Activated T-cell treated with anti-CD3 and anti-CD28 coated beads, Interleukin-2, amount 50 U/mL, for 72 hours (primary cell): ENCODE measurements around the gene PRR18. TPM values are rescaled to one million over a fixed set of nuclear protein-coding genes. Genes with fewer than 3 reads are reported as not detected.

ENCODE experiments used
- ATAC-seq, 2 donors: fragments of 150-1000 bp; cut with Tn5 transposase; replicated peaks in 1 of 2; 2 replicates each; pipeline ENCODE4 v1.10.0; 2021; ENCODE audit warnings: moderate library complexity in 2 of 2, mild to moderate bottlenecking in 1 of 2
- DNase-seq, 2 donors: peaks; one replicate each; pipeline ENCODE4 v3.0.0; 2021 to 2022; ENCODE audit warnings: mixed read lengths in 1 of 2
- H3K27ac Mint-ChIP-seq: one replicate; pipeline ENCODE4 v1.8.0; 2022; ENCODE audit warnings: mild to moderate bottlenecking, moderate library complexity, mixed read lengths
- H3K27me3 Mint-ChIP-seq: one replicate; pipeline ENCODE4 v1.8.0; 2022; ENCODE audit warnings: low read depth, mixed read lengths
- H3K36me3 Mint-ChIP-seq, 2 donors: one replicate each; pipeline ENCODE4 v1.8.0; 2022; ENCODE audit warnings: mixed read lengths in 2 of 2, mild to moderate bottlenecking in 1 of 2; ENCODE audit not compliant: insufficient read depth in 2 of 2
- H3K4me1 Mint-ChIP-seq: one replicate; pipeline ENCODE4 v1.8.0; 2022; ENCODE audit warnings: low read depth, mixed read lengths
- H3K4me3 Mint-ChIP-seq, 2 donors: one replicate each; pipeline ENCODE4 v1.8.0; 2022; ENCODE audit warnings: mild to moderate bottlenecking in 2 of 2, mixed read lengths in 2 of 2, moderate library complexity in 2 of 2
- H3K9me3 Mint-ChIP-seq, 2 donors: one replicate each; pipeline ENCODE4 v1.8.0; 2022; ENCODE audit warnings: mixed read lengths in 2 of 2
- total RNA-seq, 2 donors: library from RNA; stranded (reverse); gene quantifications; one replicate each; pipeline ENCODE4 v1.2.3, GENCODE V29; 2022

PRR18 gene
- total RNA-seq, 2 donors from 2014 or later = 0.07 TPM; not detected in 1

GRCh38 chr6:166308769-166309589 lies 787 bp upstream of the PRR18 start:
- Mint-ChIP-seq H3K36me3 (no peaks in the 10 kb centered on the region), H3K4me1 (peaks cover 5% of the 10 kb centered on the region), H3K4me3 (peak overlapping the region; percentile 49 to 69), H3K9me3 (no peaks in the 10 kb centered on the region), H3K27me3 (peaks cover 40% of the 10 kb centered on the region), H3K27ac (no peak overlapping the region)
- ATAC-seq = no peak
- no peak for DNase-seq

DNA sequence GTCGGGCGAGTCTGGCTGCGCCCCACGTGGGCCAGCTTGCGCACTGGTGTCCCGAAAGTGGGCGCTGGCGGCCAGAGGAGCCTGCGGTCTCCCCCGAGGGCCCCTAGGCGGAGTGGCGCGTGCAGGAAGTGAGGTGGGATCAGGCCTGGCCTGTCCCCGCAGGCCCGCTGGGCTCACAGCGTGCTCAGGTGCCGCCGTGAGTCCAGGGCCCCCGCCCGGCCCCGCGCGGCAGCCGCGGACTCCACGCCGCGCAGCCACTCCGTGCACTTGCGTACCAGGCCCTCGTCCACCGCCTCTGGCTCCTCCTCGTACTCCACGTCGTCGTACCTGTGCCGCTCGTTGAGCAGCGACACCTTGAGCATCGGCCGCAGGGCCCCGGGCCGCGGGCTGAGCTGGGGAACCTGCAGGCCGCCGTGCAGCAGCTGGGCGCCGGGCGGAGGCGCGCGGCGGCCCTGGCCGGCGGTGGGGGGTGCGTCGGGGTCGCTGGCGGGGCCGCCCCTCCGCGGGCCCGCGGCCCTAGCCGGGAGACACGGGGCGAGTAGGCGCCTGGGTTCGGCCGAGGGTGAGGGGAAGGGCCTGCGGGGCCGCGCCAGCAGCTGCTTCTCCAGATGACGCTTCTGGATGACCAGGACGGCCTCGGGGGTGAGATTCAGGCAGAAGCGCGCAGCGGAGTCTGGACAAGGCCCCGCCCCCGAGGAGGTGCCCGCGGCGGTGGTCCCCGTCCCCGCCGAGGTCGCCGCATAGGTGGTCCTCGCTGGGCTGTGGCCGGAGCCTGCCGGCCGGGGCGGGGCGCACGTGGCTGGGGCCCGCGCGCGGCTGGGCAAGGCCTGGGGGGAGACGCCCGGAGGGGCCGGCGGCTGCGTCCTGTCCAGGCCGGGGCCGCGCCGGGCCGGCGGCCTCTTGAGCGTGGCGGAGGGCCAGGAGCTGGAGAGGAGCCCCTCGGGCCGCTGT lies 835 bp downstream of the PRR18 start:
- Mint-ChIP-seq H3K27me3 (peaks cover 47% of the 10 kb centered on the region), H3K27ac (no peak overlapping the region), H3K4me3 (peak overlapping the region; percentile 54 to 74), H3K36me3 (no peaks in the 10 kb centered on the region), H3K9me3 (no peaks in the 10 kb centered on the region), H3K4me1 (peaks cover 5% of the 10 kb centered on the region)
- ATAC-seq (peak; percentile 59 to 61), DNase-seq (peak; percentile 19 to 27)

DNA sequence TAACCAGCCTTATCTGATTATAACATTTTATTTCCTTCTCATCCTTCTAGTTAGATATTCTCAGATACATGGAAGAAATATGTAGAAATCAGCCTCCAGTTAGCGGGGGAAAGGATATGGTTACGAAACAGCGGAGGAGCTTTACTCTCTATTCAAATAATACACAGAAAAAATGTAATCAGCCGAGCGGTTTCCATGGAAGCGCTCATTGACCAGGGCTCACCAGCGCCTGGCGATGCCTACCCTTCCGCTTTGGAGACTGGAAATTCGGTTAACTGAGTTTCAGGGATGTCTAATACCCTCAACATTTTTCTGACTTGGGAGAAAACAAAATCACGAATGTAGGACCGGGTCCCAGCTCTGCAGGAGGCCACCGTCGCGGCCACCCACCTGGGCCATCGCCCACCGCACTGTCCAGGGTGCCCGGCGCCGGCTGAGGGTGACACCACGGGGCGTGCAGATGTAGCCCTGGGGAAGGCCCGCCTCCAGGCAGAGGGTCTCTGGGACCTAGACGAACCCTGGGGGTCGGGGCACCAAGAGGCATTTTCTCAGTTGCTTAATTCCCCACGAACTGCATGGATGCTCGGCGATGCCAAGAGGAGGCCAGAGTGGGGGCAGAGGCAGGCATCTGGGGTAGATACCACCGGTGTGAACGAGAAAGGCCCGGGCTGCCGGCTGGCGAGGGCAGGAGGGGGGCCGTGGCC lies 1.7 kb downstream of the PRR18 start:
- ATAC-seq (no peak), DNase-seq (no peak)
- Mint-ChIP-seq H3K27me3 (peaks cover 52% of the 10 kb centered on the region), H3K36me3 (no peaks in the 10 kb centered on the region), H3K4me1 (peaks cover 5% of the 10 kb centered on the region), H3K27ac (no peak overlapping the region), H3K9me3 (no peaks in the 10 kb centered on the region), H3K4me3 (peak overlapping the region; percentile 51 to 64)

DNA sequence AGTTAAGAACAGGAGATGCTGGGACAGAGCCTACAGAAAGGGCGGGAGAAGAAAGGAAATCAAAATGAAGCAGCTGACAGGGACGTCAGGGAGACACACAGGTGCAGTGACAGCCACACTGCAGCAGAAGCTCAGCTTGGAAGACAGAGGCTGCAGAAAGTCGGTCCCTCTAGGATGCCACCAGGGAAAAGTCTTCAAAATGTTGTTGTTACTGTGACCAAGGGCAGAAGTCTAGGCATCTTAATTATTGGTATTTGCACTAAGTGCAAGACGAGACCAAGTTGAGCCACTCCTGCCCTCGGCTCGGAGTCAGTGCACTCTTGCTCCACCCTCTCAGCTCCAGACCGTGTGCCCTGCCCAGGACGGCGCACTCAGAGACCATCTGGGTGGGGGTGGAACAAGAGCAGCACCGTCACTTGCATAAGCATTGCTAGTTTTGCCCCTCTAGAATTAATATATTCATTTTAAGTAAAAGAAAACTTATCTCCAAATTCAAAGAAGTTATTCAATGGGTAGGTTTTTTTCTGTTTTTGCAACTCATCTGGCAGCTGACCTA lies 2.6 kb downstream of the PRR18 start:
- H3K4me1 Mint-ChIP-seq = peaks cover 5% of the 10 kb centered on the region
- no peaks in the 10 kb centered on the region for H3K36me3 Mint-ChIP-seq
- peak overlapping the region in 1 of 2 donors; percentile 51 for H3K4me3 Mint-ChIP-seq
- no peak overlapping the region for H3K27ac Mint-ChIP-seq
- ATAC-seq = no peak
- H3K27me3 Mint-ChIP-seq = peaks cover 52% of the 10 kb centered on the region
- H3K9me3 Mint-ChIP-seq = no peaks in the 10 kb centered on the region
- no peak for DNase-seq

DNA sequence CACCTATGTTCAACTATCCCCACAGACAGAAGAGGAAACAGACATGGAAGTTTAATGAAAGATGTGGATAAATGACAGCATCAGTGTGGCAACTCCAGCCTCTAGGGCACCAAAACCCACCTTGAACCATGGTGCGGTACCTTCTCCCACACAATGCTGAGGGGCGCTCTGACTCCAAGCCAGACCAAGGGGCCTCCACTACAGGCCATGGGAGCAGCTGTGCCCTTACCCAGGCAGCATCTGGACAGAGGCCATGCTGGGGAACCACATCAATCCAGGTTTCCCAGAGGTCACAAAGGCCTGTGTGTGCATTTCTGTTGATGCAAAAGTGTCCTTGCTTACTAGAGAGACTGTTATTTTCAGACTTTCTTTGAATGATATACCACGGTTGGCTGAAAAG lies 4.1 kb downstream of the PRR18 start:
- Mint-ChIP-seq H3K9me3 (no peaks in the 10 kb centered on the region), H3K27me3 (peaks cover 43% of the 10 kb centered on the region), H3K4me1 (peaks cover 5% of the 10 kb centered on the region), H3K36me3 (no peaks in the 10 kb centered on the region), H3K27ac (no peak overlapping the region), H3K4me3 (no peak overlapping the region)
- no peak for ATAC-seq
- no peak for DNase-seq

GRCh38 chr6:166301611-166302529 lies 6.3 kb downstream of the PRR18 start:
- Mint-ChIP-seq H3K27me3 (peaks cover 52% of the 10 kb centered on the region), H3K36me3 (no peaks in the 10 kb centered on the region), H3K27ac (no peak overlapping the region), H3K4me3 (no peak overlapping the region), H3K4me1 (no peaks in the 10 kb centered on the region), H3K9me3 (no peaks in the 10 kb centered on the region)
- DNase-seq (no peak), ATAC-seq (no peak)

DNA sequence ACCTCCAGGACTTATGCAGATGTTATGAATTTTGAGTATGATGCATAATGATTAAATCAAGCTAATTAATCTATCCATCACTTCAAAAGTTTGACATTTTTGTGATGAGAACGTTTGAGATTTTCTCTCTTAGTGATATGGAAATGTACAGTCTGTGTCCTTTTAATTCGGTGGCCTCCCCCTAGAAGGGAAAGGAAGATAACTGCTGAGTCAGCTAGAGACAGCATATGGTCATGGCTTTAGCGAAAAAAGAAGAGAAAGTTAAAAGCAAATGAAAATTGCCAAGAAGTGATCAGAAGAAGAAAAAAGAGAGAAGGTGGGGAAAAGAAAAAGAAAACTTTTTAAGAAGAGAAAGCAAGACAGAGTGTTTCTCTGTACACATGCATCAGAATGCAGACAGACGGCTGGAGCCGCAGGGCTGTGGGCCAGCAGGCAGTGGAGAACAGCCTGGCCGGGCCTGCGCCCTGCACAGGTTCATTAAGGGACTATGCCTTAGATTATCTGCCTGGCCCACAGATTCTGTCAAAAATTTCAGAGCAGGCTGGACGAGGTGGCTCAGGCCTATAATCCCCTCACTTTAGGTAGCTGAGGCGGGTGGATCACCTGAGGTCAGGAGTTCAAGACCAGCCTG lies 7.7 kb downstream of the PRR18 start:
- no peak for ATAC-seq

GRCh38 chr6:166297606-166298005 lies 10.6 kb downstream of the PRR18 start:
- no peak for DNase-seq
- ATAC-seq = no peak
- Mint-ChIP-seq H3K36me3 (no peaks in the 10 kb centered on the region), H3K27ac (no peak overlapping the region), H3K9me3 (no peaks in the 10 kb centered on the region), H3K4me1 (no peaks in the 10 kb centered on the region), H3K4me3 (no peak overlapping the region), H3K27me3 (peaks cover 33% of the 10 kb centered on the region)

More for the DNA sequence above, 7.7 kb downstream of the PRR18 start:
- Mint-ChIP-seq H3K36me3 (no peaks in the 10 kb centered on the region), H3K4me3 (no peak overlapping the region), H3K27ac (no peak overlapping the region), H3K9me3 (no peaks in the 10 kb centered on the region), H3K4me1 (no peaks in the 10 kb centered on the region), H3K27me3 (peaks cover 44% of the 10 kb centered on the region)
- DNase-seq = no peak

DNA sequence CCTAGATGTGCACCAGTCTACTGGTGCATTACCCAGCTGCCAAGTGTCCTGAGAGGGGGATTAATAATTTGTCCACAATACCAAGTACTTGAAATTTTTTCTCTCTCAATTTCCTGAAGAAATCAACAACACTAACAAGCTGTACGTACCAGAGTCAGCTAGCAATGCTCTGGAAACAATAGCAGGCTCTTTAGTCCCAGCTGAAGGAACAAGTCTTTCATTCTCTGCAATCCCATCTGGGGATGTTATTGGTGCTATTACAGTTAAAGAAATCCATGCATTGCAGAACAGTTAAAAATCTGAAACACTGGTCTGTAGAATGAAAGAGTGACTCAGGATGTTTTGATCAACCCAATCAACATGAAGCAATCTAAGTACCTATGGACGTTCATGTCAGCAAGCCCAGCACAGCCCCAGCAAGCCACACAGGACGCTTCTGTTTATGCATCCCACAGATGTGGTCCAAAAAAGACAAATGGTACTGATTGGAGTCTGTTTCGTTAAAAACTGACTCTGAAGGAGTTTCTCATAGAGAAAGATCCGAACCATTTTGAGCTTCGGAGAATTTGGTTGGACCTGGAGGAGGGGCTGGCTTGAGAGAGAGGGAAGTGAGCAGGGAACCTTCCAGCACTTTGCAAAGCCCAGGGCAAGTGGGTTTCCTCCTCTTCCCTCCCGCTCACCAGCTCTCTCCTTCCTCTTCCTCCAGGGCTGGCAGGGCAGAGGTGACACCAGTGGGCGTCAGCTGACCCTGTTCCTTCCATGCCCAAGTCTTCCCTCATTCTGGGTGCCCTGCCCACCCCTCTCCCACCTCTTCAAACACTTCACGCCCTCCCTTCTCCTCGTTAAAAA lies 11.9 kb downstream of the PRR18 start:
- DNase-seq (no peak), ATAC-seq (no peak)
- Mint-ChIP-seq H3K9me3 (no peaks in the 10 kb centered on the region), H3K36me3 (no peaks in the 10 kb centered on the region), H3K4me3 (no peak overlapping the region), H3K27me3 (peaks cover 35% of the 10 kb centered on the region), H3K4me1 (no peaks in the 10 kb centered on the region), H3K27ac (no peak overlapping the region)

- DNase-seq = no peak
- peaks cover 44% of the 10 kb centered on the region for H3K27me3 Mint-ChIP-seq
- no peak for ATAC-seq
- H3K4me3 Mint-ChIP-seq = no peak overlapping the region
- no peaks in the 10 kb centered on the region for H3K36me3 Mint-ChIP-seq
- H3K9me3 Mint-ChIP-seq = no peaks in the 10 kb centered on the region
- H3K4me1 Mint-ChIP-seq = no peaks in the 10 kb centered on the region
- no peak overlapping the region for H3K27ac Mint-ChIP-seq
Measured at GRCh38 chr6:166293731-166294584, 14.2 kb downstream of the PRR18 start.
